Measurements from ENCODE around the gene PKDREJ.

PKDREJ gene

DNA sequence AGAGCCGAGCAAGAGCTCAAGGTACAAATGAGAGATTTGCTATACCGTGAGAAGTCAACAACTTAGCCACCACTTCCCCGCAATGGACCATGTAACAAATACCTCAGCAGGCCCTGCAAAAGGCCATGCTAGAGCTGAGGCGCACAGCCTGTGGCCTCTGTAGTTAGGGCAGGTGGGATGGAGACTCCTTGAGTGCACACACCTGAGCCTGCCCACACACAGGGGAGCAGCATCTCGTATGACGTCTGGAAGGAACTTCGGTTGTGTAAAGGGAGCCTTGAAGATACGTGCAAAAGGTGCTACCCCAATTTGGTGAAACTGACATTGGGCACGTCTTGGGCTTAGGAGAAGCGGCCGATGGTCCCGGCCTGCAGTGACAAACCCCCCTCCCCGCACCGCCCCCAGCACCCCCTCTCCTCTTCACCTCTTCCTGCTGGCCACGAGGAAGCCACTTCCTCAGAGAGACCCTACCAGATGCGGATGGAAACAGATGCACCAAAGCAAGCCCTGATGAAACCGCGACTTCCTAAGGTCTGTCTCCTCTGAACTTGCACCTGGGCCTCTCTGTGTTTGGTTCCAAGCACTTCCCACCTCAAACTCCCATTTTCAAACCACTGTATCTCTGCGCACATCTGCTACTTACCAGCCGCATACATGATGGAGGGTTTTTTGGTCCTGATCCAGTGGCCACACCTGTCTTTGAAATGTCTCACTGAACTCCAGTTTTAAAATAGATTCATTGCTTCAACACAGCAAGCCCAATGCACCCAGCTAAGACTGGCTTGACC lies 23.7 kb downstream of the PKDREJ start:
- no peak for DNase-seq (ENCODE audit: low read depth in 2 of 2)

DNA sequence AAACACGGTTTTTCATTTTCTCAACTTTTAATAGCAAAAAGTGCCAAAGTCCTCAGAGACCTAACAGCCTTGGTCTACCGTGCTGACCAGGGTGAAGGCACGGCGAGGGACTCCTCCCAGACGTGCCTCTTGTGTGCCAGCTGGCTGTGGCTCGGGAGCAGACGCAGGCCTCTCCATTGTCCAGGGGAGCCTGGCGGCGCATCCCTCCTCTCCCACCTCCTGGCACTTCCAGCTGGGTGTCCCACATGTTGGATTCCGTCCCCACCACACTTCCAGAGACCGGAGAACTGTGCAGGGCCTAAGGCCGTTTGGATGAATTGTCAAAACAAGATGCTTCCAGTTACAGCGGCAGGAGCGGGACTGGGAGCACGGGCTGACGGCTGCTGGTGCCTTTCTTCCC lies 24.6 kb downstream of the PKDREJ start:
- no peak for DNase-seq (ENCODE audit: low read depth in 2 of 2)

DNA sequence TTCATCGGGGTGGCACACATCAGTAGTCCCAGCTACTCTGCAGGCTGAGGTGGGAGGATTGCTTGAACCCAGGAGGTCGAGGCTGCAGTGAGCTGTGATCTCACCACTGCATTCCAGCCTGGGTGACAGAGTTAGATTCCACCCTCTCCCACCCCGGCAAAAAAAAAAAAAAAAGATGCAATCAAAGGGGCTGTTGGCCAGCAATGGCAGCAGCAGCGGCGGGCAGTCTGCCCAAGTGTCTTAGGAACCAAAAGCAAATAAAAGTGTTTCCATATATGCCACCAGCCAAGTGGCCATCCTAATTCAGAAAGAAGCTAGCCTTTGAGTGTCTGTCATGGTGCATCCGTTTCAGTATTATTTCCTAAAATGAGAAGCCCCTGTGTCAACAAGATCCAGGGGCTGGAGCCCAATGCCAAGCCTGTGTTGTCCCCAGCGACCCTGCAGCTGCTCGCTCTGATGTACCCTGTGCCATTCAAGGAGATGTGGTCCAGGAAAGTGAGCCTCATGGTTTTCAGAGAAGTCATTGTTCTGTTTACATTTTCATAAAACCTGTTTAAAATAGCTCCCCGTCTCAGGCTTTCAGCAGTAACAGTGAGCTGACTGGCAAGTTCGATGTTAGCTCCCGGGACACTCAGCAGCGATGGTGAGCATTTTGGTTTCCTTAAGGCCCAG lies 25.6 kb downstream of the PKDREJ start:
- no peak for DNase-seq (ENCODE audit: low read depth in 2 of 2)

GRCh38 chr22:46234969-46235368 lies 28.2 kb downstream of the PKDREJ start:
- no peak for DNase-seq (ENCODE audit: low read depth in 2 of 2)

GRCh38 chr22:46233231-46233630 lies 29.9 kb downstream of the PKDREJ start:
- no peak for DNase-seq (ENCODE audit: low read depth in 2 of 2)

GRCh38 chr22:46230262-46230901 lies 32.8 kb downstream of the PKDREJ start:
- no peak for DNase-seq (ENCODE audit: low read depth in 2 of 2)

GRCh38 chr22:46229701-46230100 lies 33.4 kb downstream of the PKDREJ start:
- DNase-seq (ENCODE audit: low read depth in 2 of 2) = no peak

- DNase-seq (ENCODE audit: low read depth in 2 of 2) = no peak
Observed at GRCh38 chr22:46226577-46226976, 36.6 kb downstream of the PKDREJ start.

- DNase-seq (ENCODE audit: low read depth in 2 of 2) = no peak
Observed at GRCh38 chr22:46225631-46226030, 37.5 kb downstream of the PKDREJ start.

DNA sequence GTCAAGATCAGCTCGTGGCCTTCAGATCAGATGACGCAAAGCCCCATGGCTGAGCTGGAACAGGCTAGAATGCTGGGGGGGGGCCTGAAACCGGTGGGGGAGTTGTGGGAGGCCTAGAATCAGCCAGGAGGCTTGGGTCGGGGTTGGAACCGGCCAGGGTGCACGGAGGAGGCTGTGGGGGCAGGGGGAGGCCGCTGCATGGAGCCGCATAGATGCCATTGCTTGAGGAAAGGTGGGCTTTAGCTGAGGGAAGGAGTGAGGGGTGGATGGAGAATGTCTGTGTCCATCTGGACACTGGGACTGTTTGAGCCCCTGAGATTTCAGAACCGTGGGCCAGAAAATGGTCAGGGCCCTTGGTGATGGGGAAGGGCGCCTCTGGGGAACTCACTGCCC lies 38.2 kb downstream of the PKDREJ start:
- DNase-seq (ENCODE audit: low read depth in 2 of 2) = no peak

- DNase-seq (ENCODE audit: low read depth in 2 of 2) = no peak
Observed at GRCh38 chr22:46224044-46224897, 38.9 kb downstream of the PKDREJ start.

DNA sequence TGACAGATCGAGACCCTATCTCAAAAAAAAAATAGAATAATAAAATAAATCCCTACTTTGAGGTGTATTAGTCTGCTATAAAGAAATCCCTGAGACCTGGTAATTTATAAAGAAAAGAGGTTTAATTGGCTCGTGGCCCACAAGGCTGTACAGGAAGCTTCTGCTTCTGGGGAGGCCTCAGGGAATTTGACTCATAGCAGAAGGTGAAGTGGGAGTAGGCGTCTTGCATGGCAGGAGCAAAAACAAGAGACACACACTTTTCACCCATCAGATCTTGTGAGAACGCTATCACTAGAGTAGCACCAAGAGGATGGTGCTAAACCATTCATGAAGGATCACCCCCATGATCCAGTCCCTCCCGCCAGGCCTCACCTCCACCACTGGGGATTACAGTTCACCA lies 42.2 kb downstream of the PKDREJ start:
- DNase-seq (ENCODE audit: low read depth in 2 of 2) = no peak

DNA sequence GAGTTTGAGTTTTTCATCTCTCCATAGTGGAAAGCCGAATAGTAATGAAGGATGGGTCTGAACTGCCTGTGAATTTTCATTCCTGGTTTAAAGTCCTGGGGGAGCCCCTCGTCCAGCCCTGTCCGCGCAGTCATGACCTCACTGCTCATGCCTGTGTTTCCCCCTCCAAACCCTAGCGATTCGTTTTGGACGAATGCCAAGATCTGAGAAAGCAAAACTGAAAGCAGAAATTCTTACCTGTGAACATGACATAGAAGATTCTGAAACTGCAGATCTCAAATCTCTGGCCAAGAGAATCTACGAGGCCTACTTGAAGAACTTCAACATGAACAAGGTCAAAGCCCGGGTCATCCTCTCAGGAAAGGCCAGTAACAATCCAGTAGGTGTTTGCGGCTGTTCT lies 43.5 kb downstream of the PKDREJ start:
- no peak for DNase-seq (ENCODE audit: low read depth in 2 of 2)

GRCh38 chr22:46214616-46215015 lies 48.5 kb downstream of the PKDREJ start:
- no peak for DNase-seq (ENCODE audit: low read depth in 2 of 2)

DNA sequence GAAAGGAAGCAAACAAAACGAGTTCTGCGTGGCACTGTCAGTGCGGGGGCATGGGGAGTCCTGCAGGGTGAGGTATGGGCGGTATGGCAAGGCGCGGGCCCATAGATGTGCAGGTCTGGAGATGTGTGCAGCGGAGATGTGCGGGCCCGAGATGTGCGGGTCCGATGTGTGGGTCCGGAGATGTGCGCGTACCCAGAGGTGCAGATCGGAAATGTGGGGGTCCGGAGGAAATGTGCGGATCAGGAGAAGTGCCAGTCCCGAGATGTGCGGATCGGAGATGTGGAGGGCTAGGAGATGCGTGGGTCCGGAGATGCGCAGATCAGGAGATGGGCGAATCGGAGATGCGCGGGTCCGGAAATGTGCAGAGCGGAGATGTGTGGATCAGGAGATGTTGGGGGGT lies 49.0 kb downstream of the PKDREJ start:
- DNase-seq (ENCODE audit: low read depth in 2 of 2) = no peak

DNA sequence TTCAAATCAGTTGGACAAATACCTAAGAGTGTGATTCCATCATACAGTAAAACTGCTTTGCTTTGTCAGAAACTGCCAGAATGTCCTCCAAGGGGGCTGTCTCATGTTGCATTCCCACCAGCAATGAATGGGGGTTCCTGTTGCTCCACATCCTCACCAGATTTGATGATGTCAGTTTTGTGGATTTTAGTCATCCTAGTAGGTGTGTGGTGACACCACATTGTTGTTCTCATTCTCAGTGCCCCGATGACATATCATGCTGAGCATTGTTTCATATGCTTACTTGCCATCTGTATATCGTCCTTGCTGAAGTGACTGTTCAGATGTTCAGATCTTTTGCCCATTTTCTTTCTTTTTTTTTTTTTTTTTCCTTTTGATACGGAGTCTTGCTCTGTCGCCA lies 50.1 kb downstream of the PKDREJ start:
- no peak for DNase-seq (ENCODE audit: low read depth in 2 of 2)

DNA sequence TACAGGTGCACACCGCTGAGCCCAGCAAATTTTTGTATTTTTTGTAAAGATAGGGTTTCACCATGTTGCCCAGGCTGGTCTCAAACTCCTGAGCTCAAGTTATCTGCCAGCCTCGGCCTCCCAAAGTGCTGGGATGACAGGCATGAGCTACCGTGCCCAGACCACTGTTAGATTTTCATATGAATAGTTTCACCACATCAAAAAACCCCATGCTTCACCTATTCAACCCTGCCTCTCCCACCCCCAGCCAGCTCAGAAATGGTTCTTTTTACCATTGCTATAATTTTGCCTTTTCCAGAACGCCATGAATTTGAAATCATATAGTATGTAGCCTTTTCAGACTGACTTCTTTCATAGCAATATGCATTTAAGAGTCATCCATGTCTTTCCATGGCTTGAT lies 50.9 kb downstream of the PKDREJ start:
- no peak for DNase-seq (ENCODE audit: low read depth in 2 of 2)

- DNase-seq (ENCODE audit: low read depth in 2 of 2) = no peak
Observed at GRCh38 chr22:46209262-46209661, 53.9 kb downstream of the PKDREJ start.

Measured in fibroblast of skin of left biceps (primary cell).